ENCODE data around the gene CABP4. TPM values are rescaled to one million over a fixed set of nuclear protein-coding genes. Genes with fewer than 3 reads are reported as not detected.

CABP4 gene
- total RNA-seq, 4 donors from 2014 or later: 0.65 to 4.6 (median 3.0) TPM

GRCh38 chr11:67499808-67500483 is 44.8 kb downstream of the CABP4 start:
- no peak for TF ChIP-seq CTCF (IDR thresholded peaks at IDR 0.05)
- no peak for DNase-seq (ENCODE audit: low spot score)
- ATAC-seq (ENCODE audit: low FRiP score): no peak

- TF ChIP-seq CTCF (IDR thresholded peaks at IDR 0.05): no peak
- ATAC-seq (ENCODE audit: low FRiP score) (no peak), DNase-seq (ENCODE audit: low spot score) (no peak)
These were observed 45.3 kb downstream of the CABP4 start for GRCh38 chr11:67500484-67500821.

- DNase-seq (ENCODE audit: low spot score): no peak
- ATAC-seq (ENCODE audit: low FRiP score): no peak
- no peak for TF ChIP-seq CTCF (IDR thresholded peaks at IDR 0.05)
These were observed 45.9 kb downstream of the CABP4 start for GRCh38 chr11:67500831-67501715.

GRCh38 chr11:67501854-67502253 is 46.7 kb downstream of the CABP4 start:
- DNase-seq (ENCODE audit: low spot score) (no peak), ATAC-seq (ENCODE audit: low FRiP score) (no peak)
- no peak for TF ChIP-seq CTCF (IDR thresholded peaks at IDR 0.05)

- no peak for ATAC-seq (ENCODE audit: low FRiP score)
- DNase-seq (ENCODE audit: low spot score): no peak
- TF ChIP-seq CTCF (IDR thresholded peaks at IDR 0.05): no peak
These were observed 47.3 kb downstream of the CABP4 start for GRCh38 chr11:67502328-67502979.

GRCh38 chr11:67503119-67504004 is 48.2 kb downstream of the CABP4 start:
- DNase-seq (ENCODE audit: low spot score) (no peak), ATAC-seq (ENCODE audit: low FRiP score) (no peak)
- TF ChIP-seq CTCF (IDR thresholded peaks at IDR 0.05): no peak

Measured in omental fat pad (tissue), 4 donors.